ENCODE data around the gene TMEM175.

DNA sequence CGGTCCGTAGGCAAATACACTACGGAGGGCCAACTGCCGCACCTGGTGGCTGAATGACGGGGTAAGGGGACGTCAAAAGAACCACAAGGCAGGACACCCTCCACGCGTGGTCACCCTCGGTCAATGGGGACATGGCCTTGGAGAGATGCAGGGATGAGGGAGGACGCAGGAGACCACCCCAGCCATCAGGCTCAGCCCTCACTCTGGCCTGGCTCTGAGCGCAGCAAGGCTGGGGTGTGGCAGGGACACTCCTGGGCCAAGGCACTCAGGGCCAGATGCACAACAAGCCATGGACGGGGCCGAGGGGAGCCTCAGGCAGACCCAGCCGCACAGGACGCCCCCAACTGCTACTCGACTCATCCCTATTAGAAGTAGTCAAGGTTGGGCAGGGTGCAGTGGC, 36.7 kb upstream of the TMEM175 start:
- TF ChIP-seq, protein P1, sequence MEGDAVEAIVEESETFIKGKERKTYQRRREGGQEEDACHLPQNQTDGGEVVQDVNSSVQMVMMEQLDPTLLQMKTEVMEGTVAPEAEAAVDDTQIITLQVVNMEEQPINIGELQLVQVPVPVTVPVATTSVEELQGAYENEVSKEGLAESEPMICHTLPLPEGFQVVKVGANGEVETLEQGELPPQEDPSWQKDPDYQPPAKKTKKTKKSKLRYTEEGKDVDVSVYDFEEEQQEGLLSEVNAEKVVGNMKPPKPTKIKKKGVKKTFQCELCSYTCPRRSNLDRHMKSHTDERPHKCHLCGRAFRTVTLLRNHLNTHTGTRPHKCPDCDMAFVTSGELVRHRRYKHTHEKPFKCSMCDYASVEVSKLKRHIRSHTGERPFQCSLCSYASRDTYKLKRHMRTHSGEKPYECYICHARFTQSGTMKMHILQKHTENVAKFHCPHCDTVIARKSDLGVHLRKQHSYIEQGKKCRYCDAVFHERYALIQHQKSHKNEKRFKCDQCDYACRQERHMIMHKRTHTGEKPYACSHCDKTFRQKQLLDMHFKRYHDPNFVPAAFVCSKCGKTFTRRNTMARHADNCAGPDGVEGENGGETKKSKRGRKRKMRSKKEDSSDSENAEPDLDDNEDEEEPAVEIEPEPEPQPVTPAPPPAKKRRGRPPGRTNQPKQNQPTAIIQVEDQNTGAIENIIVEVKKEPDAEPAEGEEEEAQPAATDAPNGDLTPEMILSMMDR (IDR thresholded peaks at IDR 0.05), result no peak
- TF ChIP-seq POLR2A (IDR thresholded peaks at IDR 0.05) (no peak), EP300 (IDR thresholded peaks at IDR 0.05) (no peak)
